Raji (cell line): ENCODE measurements around the gene TAAR2.

ENCODE experiments used
- POLR2A ChIP-seq: IDR thresholded peaks from 2 replicates; pipeline ENCODE4 v1.6.1; 2011; ENCODE audit warnings: low read depth, low read length, control low read depth; ENCODE audit not compliant: insufficient read depth

TAAR2 gene

GRCh38 chr6:132624175-132624574 lies at the start of gene TAAR2:
Gene TAAR2, minus strand, starts transcription at chr6:132624275. Its CDS starts 0 bp downstream, at chr6:132624275.
- TF ChIP-seq POLR2A = no peak

- no peak for TF ChIP-seq POLR2A
Observed at GRCh38 chr6:132673376-132674094, 49.5 kb upstream of the TAAR2 start.

GRCh38 chr6:132671295-132671694 lies 47.2 kb upstream of the TAAR2 start:
- no peak for TF ChIP-seq POLR2A

- no peak for TF ChIP-seq POLR2A
Observed at GRCh38 chr6:132669690-132670291, 45.7 kb upstream of the TAAR2 start.

- TF ChIP-seq POLR2A = no peak
Observed at GRCh38 chr6:132666118-132666517, 42.0 kb upstream of the TAAR2 start.

GRCh38 chr6:132664309-132665034 lies 40.4 kb upstream of the TAAR2 start:
- TF ChIP-seq POLR2A = no peak

- TF ChIP-seq POLR2A = no peak
Observed at GRCh38 chr6:132663661-132664060, 39.6 kb upstream of the TAAR2 start.

GRCh38 chr6:132661906-132662305 lies 37.8 kb upstream of the TAAR2 start:
- TF ChIP-seq POLR2A = no peak

- TF ChIP-seq POLR2A = no peak
Observed at GRCh38 chr6:132659082-132659481, 35.0 kb upstream of the TAAR2 start, which contains the start of gene TAAR1. Gene TAAR1, minus strand, starts transcription at chr6:132659182. Its CDS starts 13,179 bp downstream, at chr6:132646003.

GRCh38 chr6:132651062-132651461 lies 27.0 kb upstream of the TAAR2 start:
- no peak for TF ChIP-seq POLR2A

GRCh38 chr6:132650429-132650828 lies 26.4 kb upstream of the TAAR2 start:
- TF ChIP-seq POLR2A = no peak

GRCh38 chr6:132648828-132649227 lies 24.8 kb upstream of the TAAR2 start:
- no peak for TF ChIP-seq POLR2A

- no peak for TF ChIP-seq POLR2A
Observed at GRCh38 chr6:132648356-132648755, 24.3 kb upstream of the TAAR2 start.

GRCh38 chr6:132643547-132643946 lies 19.5 kb upstream of the TAAR2 start:
- TF ChIP-seq POLR2A = no peak

- TF ChIP-seq POLR2A = no peak
Observed at GRCh38 chr6:132634796-132635195, 10.7 kb upstream of the TAAR2 start.

- no peak for TF ChIP-seq POLR2A
Observed at GRCh38 chr6:132633362-132633761, 9.3 kb upstream of the TAAR2 start.
